SK-N-MC (cell line): ENCODE measurements around the gene LHFPL6.

Source experiments
- EZH2 ChIP-seq: fragments of 200-600 bp; sonication (generic); IDR thresholded peaks from one replicate; pipeline ENCODE4 v1.6.1; 2017; ENCODE audit warnings: antibody characterized with exemption
- FOXP2 ChIP-seq: optimal IDR thresholded peaks from 2 replicates; pipeline ENCODE3; 2011; ENCODE audit warnings: mild to moderate bottlenecking, moderate library complexity; ENCODE audit not compliant: insufficient read depth; ENCODE audit errors: extremely low read length, control extremely low read depth
- POLR2AphosphoS5 ChIP-seq: IDR thresholded peaks from 2 replicates; pipeline ENCODE4 v1.6.1; 2012; ENCODE audit warnings: mild to moderate bottlenecking, low read depth, low read length, borderline replicate concordance

- no peak for TF ChIP-seq POLR2AphosphoS5
- TF ChIP-seq EZH2: no peak
- TF ChIP-seq FOXP2: no peak
Measured at GRCh38 chr13:39402221-39402970, 200.6 kb downstream of the LHFPL6 start.
